GM19193 (cell line): Measurements from ENCODE around the gene NUTM2F.

Source experiments
- POLR2A ChIP-seq: IDR thresholded peaks from 4 replicates; pipeline ENCODE4 v1.6.1; 2011; ENCODE audit not compliant: insufficient read depth, insufficient read length; ENCODE audit errors: extremely low read depth

Gene NUTM2F

DNA sequence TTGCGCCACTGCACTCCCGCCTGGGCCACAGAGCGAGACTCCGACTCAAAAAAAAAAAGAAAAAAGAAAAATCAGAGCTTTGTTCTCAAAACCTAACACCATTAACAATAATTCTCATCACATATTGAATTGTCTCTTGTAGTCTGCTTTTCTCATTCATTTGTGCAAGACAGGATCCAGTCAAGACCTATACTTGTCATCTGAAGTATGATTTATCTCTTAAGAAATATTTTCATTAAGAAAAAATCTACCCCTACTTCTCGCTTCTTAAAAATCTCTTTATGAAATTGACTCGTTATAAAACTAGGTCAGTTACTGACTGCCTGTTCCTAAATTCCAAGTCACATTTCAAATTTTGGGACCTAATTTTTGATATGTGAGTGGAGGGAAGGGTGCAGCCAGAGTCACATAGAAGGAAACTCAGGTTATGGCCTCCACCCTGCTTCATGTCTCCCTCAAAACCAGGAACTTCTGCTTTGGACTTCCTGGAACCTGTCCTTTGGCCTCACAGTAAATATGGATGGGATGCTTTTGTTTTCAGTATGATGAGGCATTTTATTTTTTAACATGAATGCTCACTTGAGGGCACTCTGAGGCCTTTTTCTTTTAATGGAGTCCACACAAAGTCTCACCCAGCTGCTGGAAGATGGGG, 50.4 kb downstream of the NUTM2F start:
- TF ChIP-seq POLR2A: no peak

DNA sequence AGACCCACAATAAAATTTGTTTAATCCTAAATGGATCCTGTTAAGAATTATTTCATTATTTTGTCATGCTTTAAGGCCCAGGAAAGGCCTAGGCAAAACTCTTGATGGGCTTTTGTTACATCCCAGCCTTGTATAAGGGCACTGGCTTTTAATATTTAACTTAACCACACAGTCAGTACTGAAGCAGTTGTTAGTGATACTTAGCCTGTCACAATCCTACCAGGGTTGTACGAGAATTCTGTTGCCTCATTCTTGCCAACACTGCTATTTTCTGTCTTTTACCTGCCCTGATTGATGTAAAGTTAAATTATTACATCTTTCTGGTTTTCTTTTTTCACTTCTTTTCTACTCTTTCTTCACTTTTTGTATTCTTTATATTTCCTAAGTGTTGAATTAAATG, 58.4 kb downstream of the NUTM2F start:
- no peak for TF ChIP-seq POLR2A

- no peak for TF ChIP-seq POLR2A
Observed at GRCh38 chr9:94269264-94269663, 59.2 kb downstream of the NUTM2F start.
